HG03103 (cell line): ENCODE measurements around the gene ST6GALNAC5.
"Not testable (repeated sequence)": the region's sequence is repeated elsewhere in the genome, so short reads cannot be mapped to it uniquely, and the experiment has no call there.

Experiments
- ATAC-seq: cut with Tn5 transposase; IDR thresholded peaks from one replicate; pipeline ENCODE4 v1.9.1; 2021; ENCODE audit warnings: low read depth; ENCODE audit not compliant: unreplicated experiment

Gene ST6GALNAC5

DNA sequence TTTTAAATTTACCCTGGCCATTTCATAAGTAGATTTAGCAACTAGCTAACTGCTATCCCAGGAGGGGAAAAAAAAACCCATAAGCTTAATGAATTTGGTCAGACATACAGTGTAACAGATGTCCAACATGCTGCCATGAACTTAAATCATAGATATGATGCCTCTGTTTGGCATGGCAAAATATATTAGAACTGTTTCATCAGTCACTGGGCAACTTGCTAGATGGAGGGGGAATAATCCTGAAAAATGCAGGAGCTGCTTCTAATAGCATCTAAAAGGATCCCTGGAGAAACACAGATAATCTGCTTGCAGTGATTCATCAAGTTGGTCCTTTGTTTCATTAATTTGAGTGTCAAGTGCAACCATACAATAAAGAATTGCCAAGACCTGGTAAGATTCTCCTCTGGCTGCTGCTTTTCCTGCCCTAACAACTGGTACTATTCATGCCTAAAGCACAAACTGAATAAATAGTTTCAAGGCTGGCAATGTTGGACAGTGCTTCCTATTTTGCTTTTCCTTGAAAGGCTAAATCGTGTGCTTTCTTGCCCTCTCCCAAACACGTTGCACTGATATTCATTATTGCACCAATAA lies 1.5 kb upstream of the ST6GALNAC5 start:
- no peak for ATAC-seq

DNA sequence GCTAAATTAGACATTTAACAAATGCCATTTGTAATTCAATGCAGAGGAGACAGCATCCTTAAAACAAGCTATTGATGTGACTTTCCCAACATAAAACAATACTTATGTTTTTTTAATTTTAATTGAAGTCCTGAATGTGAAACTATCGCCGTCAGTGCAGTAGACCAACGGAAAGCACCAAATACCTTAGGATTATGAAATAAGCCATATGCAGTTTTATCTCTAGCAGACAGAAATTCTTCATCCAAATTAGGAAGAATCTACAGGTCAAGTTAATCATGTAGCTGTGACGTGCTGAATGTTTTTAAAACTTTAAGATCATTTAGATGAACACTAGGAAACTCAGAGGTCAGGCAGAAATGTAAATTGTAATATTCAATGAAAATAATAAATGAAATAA lies 714 bp upstream of the ST6GALNAC5 start:
- no peak for ATAC-seq

DNA sequence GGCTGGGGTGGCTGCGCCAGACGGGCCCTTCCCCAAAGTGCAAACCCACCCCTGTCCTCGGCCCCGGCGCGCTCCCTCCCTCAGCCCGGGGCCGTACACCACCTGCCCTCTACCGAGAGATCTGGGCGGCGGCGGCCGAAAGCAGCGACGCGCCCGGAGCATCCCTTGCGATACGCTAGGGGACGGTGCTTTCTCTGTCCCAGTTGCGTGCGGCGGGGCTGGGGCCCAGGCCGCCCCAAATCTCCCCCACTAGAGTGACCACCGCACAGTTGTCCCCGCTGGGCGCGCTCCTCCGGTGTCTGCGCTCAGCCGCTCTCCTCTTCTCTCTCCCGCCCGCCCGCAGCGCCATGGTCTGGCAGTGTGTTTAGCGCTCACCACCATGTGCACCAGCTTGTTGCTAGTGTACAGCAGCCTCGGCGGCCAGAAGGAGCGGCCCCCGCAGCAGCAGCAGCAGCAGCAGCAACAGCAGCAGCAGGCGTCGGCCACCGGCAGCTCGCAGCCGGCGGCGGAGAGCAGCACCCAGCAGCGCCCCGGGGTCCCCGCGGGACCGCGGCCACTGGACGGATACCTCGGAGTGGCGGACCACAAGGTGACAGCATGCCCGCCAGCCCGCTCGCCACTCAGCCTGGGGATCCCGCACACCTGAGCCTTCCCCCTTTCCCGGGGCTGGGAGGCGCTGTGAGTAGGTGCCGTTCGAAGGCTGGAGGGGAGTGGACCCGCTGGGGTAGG lies 1.0 kb downstream of the ST6GALNAC5 start:
- ATAC-seq = no peak

DNA sequence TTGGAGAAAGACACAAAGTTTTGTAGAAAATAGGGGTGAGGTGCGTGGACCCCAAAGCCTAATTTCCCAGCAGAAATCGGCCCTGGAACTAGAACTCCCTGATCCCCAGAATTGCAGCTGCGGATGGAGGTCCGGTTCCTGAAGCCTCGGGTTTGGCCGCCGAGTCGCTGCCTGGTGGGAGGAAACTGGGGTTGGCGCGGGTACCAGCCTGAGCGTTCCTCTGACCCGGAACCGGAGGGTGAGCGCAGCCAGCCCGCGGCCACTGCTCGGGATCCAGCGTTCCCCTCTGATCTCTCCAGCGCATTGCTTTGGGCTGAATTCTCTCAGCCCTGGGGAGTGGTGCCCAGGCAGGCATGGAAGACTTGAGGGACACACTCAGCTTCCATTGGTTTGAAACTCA lies 1.6 kb downstream of the ST6GALNAC5 start:
- ATAC-seq = no peak

DNA sequence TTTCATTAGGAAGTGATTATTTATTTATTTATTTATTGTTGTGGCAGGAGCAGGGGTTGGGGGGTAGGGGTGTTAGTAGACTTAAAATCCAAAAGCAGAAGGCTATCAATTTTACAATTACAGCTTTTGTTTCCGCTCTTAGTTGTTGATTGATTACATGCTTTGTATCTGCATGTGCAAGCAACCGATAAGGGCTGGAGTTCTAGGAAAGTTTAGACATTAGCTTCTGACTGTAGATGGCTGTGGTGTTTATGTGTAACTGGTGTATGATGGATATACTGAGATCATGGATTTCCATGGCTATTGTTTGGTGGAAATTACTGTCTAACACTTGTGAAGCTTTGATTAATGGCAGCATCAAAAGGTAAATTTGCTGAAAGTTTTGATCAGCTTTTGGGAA lies 2.8 kb downstream of the ST6GALNAC5 start:
- ATAC-seq = no peak

DNA sequence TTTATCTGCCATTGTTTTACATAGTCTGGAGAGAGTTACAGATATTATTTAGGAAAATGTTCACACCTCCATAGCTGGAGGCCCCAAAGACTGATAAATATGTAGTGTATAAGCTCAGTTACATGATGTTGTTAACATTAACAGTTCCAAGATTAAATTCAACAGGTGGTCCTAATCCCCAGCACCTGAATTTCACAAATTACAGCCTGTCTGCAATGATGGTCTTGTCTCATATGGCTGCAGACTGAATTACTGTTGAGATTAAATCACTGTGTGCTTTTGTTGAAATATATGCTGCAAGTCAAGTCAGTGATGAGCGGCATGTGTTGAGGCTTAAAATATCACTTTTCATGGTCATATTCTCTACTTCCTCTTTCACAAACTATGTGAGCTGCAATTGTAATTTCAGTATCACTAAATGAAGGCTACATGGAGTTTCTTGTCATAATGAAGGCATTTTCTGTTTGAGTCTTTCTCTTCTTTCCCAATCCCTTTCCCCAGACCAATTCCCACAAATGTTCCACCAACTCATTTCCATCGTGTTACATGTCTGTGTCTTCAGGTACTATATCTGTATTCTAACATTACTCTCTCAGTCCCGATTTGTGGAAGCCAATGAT lies 4.2 kb downstream of the ST6GALNAC5 start:
- peak; percentile 95 for ATAC-seq

DNA sequence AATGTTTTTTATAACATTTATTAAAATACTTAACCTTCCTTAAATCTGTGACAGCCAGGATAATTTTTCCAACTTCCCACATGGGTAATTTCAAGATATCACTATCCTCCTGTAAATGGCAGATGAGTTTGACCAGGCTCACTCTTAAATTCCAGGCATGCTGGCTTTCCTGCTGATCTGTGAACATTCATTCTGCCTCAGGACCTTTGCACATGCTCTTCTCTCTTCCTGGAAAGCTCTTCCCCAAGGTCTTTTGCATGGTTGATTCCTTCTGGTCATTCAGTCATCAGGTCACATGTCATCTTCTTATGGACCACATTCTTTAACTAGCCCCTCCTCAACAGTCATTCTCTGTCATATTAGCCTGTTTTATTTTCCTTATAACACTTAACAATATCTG lies 5.7 kb downstream of the ST6GALNAC5 start:
- ATAC-seq = no peak

DNA sequence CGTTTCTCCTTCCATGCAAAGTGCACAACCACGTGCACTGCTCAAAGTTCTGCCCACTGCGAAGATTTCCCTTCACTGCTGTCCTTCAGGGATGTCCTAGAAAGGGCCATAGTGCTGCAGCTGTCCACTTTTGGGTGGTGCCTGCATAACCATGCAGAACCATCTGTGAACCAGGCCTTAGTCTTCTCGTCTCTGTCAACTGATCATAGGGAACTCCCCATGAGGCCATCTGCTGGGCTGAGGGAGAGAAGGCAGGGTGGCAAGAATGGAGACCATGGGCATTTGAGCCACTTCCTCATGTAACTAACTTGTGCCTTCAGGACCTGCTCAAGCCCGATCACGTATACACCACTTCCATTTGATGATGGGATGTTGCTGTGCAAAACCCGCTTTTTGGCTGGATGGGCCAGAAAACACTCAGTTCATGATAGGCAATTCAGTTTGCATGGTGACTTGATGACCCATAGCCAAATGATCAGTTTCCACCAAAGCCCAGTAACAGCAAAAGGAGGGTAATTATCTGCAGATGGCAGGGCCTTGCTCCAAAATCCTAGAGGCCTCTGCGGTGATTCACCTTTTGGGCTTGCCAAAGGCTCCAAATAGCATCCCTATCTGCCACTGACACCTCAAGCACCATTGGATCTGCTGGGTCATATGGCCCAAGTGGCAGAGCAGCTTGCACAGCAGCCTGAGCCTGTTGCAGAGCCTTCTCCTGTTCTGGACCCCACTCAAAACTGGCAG lies 9.5 kb downstream of the ST6GALNAC5 start:
- ATAC-seq = no peak

DNA sequence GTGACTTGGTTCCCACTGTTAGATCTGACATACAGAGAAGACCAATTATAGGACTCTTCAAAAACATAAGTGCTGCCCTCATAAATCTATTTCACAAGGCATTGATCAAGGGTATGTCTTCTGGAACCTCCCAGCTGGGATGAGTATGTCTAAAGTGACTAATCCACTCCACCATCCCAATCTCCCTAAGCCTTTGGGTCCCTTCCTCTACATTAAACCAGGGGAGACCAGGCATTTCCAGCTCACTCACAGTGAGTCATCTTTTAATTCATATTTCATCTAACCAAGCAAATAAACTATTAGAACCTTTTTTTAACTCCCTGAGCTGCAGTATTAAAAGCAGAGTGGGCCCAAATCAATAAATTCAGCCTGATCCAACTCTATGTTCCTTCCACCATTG lies 11.7 kb downstream of the ST6GALNAC5 start:
- not testable (repeated sequence) for ATAC-seq

DNA sequence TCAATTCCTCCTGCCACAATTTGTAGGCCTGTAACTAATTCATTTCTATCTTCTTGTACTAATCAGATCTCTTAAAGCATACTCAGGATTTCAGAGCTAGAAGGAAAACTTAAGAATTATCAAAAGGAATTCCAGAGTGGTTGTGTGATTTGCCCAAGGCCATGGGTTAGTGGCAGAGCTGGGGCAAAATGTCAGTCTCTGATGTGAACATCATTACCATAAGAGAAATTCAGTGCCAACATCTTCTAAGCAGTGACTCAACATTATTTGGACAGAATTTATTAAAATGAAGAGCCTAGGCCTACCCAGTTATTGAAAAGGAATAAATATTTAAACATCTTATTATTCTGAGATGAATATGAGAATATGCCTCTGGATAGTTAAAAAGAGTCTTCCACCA lies 14.5 kb downstream of the ST6GALNAC5 start:
- no peak for ATAC-seq

DNA sequence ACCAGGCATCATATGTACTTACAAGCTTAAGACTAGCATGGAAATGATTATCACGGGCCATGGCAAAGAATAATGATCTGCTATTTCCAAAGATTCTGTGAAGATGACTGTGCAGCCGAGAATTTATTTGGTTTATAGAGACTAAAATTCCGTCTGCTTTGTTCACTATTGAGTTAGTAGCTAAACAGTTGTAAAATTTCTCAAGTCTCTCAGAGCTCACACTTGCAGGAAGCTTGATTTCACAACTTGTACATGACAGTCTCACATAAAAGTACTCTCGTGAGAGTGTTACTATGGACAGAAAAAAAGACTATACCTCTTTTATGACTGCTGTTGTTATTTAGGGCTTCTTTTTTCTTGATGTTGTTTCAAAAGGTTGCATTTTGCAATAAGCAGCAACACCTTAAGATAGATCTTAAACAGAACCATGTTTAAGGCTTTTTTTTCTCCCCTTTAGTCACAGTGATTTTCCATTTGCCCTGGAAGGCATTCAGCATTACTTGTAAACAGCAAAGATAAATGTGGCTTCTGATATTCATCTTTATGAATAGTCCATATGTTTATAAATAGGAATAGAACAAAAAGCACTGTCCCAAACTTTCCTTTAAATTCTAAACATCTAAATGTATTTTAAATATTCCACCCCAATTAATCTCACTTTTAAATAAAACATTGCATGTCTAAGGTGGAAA lies 24.8 kb downstream of the ST6GALNAC5 start:
- ATAC-seq = no peak

DNA sequence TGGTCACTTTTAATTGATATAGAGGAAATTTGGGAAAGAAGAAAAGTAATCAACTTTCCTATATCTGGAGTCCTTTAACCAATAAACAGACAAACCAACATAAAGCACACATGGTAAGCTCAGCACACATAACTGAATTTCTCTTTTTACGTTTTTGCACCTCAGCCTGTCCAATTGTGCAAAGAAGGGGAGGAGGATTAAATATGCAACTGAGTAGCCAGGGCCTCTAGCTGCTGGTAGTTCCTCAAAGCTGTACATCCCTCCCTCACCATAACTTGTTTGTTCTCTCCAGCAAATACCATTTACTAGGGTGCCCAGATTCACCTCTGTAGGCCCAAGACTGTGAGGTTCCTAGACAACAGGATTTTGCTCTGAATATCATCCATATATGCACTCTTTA lies 25.4 kb downstream of the ST6GALNAC5 start:
- ATAC-seq = no peak

DNA sequence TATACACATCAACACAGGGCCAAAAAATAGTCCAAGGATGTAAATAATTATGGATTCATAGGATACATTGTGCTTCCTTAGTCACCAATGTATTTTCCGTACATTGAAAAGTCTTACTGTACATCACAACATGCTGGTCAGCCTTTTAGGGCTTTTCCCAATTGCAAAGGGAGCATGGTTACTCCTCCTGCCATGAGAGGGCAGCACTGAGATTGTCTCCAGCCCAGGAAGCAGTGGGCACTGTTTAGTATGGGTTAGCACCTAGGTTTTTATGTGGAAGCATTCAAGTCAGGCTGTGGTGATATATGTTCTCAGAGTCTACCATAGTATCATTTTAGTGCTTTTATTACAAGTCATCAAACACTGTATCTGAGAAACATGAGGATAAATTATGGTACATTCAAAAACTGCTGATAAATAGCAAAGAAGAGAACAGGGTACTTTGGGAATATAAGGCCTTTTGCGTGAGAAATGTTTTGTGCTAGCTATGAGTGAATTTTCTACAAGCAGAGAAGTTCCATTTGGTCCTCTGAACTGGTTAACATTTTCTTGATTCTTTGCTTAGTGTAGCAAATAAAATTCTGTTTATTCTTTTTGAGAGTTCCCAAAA lies 34.0 kb downstream of the ST6GALNAC5 start:
- ATAC-seq = peak; percentile 100

DNA sequence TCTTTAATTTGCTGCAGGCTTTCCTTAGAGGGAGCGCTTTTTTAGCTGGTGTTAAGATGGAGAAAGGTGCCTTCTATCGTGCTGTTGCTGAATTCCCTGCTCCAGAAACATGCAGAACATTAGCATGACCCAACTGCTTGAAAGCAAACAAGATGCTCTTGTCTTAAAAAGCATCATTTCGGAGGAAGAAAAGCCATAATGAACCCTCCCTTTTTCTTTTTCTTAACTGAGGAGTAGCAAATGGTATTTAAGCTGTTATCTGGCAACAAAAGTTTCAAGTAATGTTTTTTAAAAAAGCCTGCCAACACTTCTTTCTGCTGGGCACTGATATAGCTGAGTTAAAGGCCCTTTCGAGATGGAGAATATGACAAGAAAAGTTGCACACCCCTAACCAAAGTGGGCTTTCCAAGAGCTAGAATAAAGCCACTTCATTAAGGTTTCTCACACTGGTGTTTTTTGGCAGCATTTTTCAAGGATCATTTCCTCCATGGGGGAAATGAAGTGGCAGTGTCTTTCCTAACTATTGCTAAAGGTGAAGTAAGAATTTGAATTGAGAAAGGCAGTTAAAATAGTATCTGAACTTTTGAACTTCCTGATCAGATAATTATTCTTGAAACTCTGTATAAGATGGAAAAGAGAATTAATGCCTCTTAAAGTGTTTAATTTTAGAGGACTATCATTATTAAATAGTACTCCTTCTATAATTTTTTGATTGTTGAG lies 38.8 kb downstream of the ST6GALNAC5 start:
- no peak for ATAC-seq

DNA sequence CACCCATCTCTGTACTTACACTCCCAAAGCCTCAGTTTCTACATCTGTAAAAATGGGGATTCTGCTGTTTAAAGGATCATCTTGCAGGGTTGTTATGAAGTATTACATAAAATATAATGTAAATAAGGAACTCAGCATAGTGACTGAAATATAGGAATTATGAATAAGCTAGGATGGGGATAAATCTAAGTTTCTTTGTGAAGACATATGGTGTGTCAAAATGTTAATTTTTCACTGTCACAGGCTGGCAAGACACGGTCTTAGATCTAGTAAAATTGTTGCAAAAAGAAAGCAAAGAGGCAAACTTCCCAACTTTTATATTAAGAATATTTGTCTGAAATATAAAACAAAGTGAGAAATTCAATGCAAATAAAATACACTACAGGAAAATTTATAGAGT lies 42.0 kb downstream of the ST6GALNAC5 start:
- ATAC-seq = no peak

DNA sequence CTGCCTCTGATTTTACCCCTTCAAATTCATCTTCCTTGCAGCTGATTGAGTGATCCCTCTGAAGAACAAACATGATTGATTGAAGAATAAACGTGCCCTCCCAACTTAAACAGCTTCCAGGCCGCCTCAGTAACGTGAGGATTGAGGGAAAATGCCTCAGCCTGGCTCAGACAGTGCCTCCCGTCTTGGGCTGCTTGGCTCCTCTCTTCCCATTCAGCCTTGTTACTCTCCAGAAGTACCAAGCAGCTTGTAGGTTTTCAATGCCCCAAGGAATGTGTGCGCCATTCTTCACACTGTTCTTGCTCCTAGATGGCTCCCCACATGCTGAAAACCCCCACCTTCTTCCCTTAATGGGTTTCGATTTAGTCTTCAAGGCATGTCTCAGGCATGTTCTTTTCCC lies 51.8 kb downstream of the ST6GALNAC5 start:
- no peak for ATAC-seq

DNA sequence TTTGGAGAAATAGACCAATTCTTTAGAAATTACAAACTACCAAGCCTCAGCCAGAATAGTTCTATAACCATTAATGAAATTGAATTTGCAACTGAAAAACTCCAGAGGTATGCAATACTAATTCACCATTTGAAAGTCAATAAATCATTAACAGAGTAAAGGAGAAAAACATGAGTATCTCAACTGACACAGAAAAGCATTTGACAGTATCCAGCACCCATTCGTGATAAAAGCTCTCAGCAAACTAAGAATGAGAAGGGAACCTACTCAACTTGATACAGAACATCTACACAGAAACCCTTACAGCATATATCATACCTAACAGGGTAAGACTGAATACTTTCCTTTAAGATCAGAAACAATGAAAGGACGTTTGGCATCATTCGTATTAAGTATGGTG lies 54.3 kb downstream of the ST6GALNAC5 start:
- no peak for ATAC-seq

DNA sequence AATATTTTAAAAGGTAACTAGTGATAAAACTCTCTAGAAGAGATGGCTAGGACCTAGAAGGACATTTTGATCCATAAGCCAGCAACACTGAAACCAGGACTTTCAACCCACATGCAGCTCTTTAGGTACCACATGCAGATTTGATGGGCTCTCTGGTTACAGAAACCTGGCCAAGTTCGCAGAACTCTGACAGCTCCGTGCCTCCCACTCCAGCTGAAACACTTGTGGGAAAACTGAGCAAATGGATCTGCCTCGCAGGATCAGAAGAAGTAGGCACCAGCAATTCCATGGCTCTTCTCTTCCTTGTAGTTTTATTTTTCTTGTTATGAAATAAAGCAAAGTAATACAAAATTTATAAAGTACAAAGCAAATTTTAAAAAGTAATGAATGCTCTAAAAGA lies 58.5 kb downstream of the ST6GALNAC5 start:
- no peak for ATAC-seq

DNA sequence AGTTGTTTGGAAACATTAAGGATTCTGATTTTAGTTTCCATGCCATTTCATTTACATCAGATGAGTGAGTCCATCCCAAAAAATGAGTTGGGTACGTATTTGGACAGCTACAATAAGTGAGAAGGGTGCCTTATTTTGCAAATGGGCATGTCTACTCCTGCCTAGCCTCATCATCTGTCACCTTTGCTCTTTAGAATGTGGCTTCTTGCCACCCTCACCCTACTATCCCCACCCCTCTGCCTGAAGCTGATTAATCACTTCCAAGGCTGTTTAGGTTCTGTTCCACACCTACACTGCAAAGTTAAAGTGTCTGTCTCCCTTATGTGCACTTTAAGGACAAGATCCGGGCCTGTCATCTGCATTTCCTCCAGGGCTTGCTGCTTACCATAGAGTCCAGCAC lies 61.2 kb downstream of the ST6GALNAC5 start:
- no peak for ATAC-seq

DNA sequence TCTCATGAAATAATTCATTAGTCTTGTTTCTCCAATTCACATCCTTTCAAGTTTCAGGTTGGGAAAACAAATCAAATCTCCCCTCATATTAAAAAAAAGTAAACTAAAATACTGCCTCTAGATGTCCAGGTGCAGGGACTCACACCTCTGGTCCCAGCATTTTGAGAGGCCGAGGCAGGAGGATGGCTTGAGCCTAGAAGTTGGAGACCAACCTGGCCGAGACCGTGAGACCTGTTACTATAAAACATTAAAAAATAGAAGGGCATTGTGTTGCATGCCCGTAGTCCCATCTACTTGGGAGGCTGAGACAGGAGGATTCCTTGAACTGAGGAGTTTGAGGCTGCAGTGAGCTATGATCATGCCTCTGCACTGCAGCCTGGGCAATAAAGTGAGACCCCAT lies 61.9 kb downstream of the ST6GALNAC5 start:
- no peak for ATAC-seq
